CD4-positive, alpha-beta T cell treated with Interferon gamma for 1 hour (primary cell): ENCODE results near the gene WFS1.

Experiments
- DNase-seq: peaks from one replicate; pipeline ENCODE4 v3.0.0-alpha.2; 2020

Gene WFS1, protein sequence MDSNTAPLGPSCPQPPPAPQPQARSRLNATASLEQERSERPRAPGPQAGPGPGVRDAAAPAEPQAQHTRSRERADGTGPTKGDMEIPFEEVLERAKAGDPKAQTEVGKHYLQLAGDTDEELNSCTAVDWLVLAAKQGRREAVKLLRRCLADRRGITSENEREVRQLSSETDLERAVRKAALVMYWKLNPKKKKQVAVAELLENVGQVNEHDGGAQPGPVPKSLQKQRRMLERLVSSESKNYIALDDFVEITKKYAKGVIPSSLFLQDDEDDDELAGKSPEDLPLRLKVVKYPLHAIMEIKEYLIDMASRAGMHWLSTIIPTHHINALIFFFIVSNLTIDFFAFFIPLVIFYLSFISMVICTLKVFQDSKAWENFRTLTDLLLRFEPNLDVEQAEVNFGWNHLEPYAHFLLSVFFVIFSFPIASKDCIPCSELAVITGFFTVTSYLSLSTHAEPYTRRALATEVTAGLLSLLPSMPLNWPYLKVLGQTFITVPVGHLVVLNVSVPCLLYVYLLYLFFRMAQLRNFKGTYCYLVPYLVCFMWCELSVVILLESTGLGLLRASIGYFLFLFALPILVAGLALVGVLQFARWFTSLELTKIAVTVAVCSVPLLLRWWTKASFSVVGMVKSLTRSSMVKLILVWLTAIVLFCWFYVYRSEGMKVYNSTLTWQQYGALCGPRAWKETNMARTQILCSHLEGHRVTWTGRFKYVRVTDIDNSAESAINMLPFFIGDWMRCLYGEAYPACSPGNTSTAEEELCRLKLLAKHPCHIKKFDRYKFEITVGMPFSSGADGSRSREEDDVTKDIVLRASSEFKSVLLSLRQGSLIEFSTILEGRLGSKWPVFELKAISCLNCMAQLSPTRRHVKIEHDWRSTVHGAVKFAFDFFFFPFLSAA

DNA sequence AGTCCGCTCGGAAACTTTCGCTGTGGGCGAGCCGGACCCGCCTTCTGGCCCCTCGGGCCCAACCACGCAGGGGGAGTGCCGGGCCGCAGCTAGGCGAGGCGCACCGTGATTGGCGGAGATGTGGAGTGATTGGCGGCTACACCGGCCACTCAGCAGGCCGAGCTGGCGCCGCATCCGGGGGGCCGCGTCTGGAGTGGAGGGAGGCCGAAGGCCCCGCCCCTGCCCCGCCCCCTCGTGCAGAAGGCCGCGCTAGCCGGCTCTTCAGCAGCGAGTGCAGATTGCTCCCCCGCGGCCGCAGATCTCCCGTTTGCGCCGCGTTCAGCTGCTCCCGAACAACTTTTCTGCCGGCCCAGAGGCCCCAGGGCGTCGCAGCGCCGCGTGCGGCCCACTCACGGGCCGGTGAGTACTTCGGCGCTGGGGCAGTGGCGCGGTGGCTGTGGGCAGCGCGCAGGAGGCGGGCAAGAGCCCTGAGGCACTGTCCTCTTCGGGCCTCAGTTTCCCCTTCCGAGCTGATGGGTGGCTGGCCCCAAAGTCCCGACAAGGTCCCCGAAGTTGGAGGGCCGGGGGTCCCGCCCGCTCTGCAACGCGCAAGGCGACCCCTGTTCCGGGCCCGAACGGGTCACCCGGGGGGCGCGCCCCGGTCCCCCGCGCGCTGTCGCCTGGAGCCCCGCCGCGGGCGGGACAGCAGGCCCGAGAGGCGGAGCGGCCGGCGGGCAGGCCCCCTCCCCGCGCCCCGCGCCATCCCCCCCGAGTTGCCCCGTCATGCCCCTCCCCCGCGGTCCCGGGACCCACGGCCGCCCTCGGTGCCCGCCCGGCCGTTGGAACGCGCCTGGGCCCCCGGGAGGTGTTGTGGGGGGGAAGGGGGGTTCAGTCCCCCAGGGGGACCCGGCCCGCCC lies at the start of gene WFS1:
TSS of gene WFS1 (plus strand) at position 235 of the 896 bp plus-strand sequence. CDS start 7,606 bp downstream, outside the sequence.
- DNase-seq: peak; percentile 97

DNA sequence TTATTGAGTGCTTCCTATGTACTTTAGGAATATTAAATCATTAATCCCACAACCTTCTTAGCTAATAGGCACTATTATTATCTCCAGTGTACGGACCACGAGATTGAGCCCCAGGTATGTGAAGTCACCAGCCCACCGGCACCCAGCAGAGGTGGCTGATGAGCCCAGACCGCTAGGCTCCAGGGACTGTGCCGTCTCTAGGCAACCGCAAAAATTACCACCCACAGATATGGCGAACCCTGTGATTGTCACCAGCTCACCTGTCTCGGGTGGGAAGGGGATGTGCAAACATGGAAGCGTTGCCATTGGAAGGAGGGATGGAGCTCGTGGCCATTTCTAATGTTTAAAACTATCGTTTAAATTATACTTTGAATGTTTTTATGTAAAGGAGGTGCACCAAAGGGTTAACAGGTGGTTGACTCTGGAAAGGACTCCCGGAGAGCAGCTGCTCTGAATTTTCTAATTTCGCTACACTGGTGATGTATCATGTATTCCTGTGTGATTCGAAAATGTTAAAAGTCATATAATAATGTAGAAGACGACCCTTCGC lies 48.3 kb upstream of the WFS1 start:
- no peak for DNase-seq

DNA sequence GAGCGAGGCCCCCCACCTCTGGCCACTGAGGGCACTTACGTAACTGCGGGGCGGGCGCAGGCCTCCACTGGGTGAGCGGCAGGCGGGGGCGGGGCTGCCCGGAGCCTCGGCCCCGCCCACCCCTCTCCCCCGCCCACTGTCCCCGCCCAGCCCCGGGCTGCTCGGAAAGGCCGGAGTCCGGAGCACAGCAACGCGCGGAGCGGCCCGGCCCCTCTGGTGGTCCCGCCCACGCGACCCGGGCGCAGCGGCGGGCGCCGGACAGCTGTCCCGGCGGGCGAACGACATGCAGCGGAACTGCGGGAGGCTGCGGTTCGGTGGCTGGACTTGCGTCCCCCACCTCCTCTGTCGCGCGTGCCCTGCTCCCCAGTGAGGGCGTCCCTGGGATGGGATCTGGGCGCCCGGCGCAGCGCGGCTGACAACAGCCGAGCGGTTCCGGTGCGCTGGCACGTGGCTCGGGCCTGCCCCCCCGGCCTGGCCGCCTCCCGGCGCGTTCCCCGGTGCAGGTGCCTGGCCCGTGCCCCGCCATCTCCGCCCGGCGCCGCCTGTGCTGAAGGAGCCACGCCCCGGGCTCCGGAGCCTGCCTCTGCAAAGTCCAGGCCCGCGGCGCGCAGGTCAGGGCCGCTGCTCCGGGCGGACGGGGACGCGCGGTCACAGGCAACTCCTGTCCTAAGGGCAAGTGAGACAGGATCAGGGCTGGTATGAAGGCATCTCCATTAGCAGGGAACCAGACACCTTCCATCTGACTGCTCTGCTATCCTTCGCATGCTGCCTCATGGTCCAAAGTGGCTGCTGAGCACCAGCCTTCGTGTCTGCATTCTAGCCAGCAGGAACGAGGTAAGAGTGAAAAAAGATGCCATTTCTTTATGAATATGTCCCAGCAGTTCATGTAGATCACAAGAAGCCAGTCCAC lies 47.5 kb upstream of the WFS1 start:
- peak; percentile 24 for DNase-seq

DNA sequence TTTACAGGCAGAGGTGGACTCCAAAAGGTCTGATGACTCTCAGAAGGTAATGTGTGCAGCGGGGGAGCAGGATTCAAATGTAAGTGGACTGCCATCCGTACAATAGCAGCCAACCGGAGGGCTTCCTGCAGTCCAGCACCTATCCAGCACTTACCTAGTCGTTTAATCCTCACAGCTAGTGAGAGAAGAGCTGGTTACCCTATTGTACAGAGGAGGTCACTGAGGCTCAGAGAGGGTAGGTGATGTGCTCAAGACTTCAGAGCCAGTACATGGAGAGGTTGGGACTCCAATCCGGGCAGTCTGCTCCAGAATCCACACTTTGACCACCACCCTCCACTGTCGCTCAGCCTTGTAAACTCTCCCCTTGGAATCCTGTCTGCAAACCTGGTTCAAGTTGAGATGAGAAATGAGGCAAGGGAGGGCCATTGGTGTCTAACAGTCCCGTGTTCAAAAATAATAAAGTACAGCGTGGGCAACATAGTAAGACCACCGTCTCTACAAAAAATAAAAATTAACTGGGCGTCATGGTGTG lies 46.8 kb upstream of the WFS1 start:
- no peak for DNase-seq

DNA sequence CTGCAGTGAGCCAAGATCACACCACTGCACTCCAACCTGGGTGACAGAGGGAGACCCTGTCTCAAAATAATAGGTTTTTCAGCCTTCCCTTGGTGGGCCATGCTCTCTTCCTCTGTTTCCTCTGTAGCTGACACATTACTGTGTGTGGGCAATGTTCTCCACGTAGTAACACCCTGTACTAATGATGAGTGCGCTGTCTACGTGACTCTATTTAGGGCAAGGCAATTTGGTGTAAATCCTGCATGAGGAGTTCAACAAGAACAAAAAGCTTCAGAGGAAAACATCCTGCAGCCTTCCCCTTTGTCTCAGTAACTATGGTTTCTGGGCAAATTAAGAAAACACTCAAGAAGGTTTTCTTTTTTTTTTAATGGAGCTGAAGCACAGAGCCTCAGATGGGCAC lies 44.9 kb upstream of the WFS1 start:
- no peak for DNase-seq

DNA sequence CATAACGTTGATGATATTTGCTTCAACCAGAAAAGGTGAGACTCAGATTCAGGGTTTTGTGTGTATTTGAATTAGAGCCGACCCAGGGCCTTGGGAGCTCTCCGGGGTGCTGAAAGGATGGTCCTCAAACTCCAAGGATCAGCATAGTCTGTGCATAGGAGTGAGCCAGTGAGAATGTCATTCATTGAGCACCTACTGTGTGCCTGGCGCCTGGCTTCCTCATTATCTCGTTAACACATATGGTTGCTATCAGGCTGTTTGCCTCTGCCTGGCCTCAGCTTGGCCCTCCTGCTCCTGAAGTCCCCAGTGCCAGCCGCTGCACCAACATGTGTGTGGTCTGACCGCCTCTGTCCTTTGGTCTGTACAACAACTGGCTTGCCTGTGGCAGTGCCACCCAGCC lies 44.2 kb upstream of the WFS1 start:
- DNase-seq: no peak

DNA sequence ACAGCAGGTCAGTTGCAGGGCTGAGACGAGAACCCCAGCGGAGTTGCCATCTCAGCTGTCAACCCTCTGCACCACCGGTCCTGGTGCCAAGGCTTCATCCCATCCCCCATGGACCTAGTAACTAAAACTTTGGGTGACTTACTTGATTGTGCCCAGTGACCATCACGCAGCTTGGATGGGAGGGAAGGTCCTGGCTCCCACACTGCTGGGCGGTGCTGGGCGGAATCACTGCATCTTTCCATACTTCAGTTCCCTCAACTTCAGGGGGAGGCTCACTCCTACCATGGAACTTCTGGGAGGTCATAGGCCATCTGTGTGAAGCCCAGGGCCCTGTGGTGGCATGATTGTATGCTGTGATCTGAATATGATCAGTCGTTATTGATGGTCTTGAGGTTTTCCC lies 43.1 kb upstream of the WFS1 start:
- DNase-seq: no peak

DNA sequence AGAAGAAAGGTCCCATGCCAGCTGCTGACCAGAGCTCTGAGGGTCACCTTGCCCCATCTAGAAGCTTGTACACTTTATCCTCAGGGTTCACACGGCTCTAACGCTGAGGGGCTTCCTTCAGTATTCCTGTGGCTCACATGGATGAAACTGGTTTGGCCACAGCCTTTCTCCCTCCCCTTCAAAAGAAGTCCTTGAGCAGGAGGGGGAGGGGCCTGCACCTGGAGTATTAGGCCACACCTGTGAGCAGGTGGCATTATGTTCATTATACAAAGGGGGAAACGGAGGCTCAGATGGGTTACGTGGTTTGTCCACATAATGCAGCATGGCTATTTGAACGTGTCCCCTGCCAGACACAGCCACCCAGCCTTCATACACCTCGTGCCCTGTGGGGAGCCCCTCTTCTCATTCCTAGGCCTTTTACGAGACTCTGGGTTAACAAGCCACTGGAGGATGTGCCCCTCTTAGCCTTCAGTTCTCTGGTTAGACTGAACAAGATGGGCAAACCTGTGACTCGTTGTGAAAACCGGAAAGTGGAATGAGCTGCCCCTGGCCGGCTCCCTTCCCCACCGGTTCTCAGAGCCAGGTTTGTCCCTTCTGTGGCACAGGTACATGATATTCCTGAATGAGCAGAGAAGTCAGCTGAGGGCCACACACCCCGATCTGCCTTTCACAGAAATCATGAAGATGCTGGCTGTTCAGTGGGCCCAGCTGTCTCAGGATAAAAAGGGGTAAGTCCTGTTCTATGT lies 42.1 kb upstream of the WFS1 start:
- no peak for DNase-seq

DNA sequence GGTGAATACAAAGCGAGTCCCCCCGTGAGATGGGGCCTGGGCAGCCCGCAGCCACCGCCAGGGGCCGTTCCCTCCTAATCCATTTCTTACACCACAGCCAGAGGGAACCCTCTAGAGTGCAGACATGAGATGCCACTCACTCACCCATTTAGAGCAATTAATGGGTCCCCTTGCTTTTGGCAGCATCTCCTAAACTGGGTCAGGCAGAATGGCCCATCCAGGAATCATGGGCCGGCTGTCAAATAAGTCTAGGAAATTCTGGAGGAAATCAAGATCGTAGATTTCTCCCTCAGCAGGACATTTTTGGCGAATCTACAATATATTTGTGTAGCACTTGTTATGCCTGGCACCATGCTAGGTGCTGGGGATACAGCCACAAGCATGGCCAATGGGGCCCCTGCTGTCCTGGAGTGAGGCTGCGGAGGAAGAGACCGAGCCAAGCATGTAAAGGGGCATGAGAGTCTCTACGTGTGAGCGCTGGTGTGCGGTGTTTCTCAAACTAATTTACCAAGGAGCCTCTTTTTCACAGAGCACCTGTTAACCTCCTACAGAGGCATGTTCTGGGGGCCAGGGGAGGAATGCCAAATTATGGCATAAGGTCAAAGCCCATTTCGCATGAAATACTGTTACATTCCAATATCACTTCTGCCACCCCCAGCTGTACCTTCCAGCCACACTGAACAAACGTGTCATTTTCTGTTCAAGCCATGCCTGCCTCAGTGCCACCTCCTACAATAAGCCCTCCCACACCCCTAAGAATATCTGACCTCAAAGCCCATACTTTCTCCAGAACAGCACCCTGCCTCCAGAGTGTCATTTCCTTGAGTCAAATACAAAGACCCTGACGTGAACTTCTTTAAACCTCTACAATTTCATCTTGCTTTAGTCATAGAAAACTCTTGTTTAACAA lies 41.2 kb upstream of the WFS1 start:
- no peak for DNase-seq

DNA sequence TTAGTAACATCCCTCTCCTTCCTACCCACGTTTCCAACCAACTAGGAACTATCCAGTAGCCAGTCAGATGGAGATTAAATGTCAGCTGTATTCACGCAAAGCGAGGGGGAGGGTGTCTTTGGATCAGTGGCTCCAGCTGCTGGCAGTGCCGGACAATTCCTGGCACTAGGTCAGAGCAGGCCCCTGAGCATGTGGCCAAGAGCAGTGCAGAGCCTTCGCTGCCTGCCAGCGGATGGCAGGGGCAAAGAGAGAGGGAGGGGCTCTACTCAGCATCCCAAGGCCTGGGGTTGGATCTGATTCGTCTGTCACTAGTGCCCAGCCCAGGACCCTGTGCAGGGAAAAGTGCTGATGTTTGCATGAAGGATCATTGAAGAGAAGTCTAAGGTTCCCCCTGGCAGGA lies 40.6 kb upstream of the WFS1 start:
- no peak for DNase-seq

DNA sequence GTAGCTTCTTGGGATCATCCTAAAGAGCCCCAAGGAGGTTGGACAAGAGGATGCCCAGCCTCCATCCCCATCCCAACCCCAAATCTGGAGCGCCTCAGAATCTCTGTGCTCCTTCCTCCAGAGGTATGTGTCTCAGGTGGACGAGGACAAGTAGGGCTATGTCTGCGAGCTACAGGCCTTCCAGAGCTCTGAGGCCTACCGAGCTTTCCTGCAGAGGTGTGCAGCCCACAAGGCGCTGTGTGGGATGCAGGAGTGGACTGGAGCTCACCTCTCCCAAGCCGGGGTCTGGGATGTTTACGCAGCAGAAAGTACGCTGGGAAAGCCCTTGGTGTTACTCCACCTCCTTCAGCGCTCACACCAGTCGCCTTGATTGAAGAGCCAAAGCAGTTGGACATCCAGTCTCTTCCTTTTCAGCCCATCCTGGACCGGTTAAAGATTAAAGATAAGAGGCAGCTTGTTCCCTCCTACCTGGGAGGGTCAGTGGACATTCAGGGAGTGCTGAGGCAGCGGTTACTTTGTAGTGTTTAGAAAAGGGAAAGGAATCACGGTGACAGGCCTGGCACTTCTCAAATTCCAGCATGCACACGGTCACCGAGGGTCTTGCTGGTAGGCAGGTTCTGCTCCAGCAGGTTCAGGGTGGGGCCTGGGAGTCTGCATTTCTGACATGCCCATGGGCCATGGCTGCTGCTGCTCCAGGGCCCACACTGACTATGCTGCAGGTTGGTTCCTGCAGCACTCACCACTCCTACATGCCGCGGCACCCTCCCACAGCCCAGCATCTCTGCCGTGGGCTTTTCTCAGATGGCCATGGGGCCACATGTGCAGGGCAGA lies 39.8 kb upstream of the WFS1 start:
- no peak for DNase-seq

DNA sequence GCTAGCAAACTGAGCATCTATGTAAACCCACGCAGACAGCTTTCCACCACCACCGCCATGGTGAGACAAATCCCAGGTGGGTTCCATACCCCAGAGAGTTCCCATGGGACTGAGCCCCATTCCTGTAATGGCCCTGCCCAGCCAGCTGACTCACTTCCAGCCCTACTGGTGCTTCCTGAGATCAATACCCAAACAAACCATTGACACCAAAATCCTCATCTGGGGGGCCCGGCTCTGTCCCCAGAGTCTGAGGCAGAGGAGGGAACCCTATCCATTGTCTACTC lies 39.2 kb upstream of the WFS1 start:
- no peak for DNase-seq

DNA sequence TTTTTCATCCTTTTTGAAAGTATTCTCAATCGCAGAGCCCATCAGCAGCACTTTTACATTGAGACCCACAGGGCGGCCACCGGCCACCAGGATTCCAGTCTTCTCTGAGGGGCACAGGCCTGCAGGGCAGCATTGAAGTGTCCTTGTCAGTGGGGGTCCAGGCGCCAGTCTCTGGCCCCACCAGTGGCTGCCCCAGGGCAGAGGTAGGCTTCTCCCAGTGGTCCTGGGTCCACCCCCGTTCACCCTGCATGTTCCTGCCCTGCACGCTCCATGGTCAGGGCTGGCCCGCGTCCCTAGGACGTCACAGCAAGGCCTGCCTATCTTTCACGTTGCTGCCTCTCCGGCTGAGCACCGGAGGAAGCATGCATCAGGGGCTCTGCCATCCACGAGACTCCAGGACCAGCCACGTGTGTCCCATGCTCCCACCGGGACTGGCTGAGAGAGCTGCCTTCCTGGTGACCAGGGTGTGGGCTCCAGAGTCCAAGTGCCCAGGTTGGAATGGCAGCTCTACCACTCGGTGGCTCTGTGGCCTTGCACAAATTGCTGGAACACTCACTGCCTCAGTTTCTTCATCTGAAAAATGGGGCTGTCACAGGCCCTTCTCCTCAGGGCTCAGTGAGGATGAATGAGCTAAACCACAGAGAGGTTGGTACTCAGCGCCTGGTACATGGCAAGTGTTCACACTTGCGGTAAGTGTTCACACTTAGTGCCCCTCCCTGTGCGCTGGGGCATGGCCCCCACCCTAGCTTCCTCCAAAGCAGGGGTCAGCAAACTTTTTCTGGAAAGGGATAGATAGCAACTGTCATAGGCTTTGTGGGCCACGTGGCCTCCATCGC lies 38.6 kb upstream of the WFS1 start:
- no peak for DNase-seq

DNA sequence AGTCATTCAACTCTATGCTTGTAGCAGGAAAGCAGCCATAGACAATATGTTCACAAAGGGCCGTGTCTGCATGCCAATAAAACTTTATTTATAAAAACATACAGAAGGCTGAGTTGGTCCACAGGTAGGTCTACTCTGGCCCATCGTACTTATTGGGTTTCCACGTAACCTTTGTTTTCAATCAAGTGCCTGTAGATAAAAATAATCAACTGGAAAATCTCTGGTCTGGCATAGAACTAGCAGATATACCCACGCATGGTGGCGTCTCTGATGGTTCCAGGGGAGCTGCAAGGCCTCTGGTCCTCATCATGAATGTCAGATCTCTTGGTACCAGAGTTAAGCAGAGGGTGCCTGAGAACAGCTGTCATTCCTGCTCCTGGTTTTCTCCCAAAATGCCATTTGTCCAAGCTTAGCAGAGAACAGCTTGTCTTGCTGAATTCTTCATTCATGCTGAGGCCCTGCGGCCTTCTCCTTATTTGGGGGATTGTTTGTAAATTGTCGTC lies 37.9 kb upstream of the WFS1 start:
- DNase-seq: no peak

DNA sequence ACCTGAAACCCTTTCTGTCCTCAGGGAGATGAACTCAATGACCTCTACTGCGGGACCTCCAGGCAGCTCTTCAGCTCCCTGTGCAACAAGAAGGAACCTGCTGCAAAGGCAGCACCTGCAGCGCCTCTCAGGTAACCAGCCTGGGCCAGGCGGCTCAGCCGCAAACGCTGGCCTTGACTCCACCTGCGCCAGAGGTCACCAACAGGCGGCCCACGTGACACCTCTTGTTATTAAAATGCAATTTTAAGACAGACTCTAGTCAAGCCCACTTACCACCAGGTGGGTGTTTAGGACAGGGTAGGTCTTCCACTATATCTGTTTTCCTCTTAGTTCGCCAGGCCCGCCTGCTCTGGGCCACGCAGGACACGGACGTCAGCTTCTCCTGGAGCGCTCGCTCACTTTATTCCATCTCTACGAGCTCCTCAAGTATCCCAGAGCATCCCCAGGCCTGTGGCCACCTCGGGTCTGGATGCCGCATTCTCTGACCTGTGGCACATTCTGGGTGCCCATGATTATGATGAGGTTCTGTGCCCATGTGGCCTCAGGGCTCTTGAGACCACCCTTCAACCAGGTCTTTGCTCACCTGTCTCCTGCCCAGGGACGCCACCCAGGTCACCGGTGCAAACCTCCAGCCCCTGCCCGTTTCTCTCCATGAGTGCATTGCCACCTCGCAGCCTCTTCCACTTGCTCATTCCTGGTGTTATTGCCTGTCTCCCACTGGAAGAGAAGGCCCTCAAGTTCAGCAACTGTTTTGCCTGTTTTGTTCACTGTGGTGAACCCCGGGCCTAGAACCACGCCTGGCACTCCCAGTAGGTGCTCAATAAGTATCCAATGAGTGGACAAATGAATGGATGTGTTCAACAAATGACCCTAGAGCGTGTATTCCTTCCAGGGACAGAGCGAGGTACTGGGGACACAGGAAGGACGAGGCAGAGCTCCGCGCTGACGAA lies 36.5 kb upstream of the WFS1 start:
- no peak for DNase-seq

DNA sequence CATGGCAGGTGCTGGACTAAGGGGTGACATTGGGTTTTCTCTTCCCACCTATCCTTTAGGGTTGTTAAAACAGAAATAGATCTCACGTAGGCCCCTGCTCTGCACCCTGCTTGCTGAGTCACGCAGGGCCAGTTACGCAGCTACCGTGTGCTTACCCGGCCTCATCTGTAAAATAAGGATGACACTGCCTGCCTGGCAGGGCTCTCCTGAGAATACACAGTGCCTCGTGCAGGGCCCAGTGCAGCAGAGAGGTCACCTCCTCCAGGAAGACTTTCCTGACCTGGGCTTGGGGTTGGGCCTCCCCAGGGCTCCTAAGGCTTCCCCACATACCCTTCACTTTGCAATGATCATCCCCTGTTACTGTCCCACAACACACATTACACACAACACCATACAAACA lies 35.7 kb upstream of the WFS1 start:
- DNase-seq: no peak
